Measurements from ENCODE around the gene MMEL1. TPM values are rescaled to one million over a fixed set of nuclear protein-coding genes. Genes with fewer than 3 reads are reported as not detected.
"Not testable (repeated sequence)": the region's sequence is repeated elsewhere in the genome, so short reads cannot be mapped to it uniquely, and the experiment has no call there.

The MMEL1 gene
- total RNA-seq, 2 donors from 2014 or later = 0.47 to 0.68 TPM

GRCh38 chr1:2632051-2632430 lies 775 bp downstream of the MMEL1 start:
- intact Hi-C loops (cut with DNase I) = no loop called here
- DNase-seq (no peak), ATAC-seq (no peak)

GRCh38 chr1:2631136-2632050 lies 1.4 kb downstream of the MMEL1 start:
- DNase-seq (no peak), ATAC-seq (no peak)
- intact Hi-C loops (cut with DNase I) = no loop called here

- intact Hi-C loops (cut with DNase I) = no loop called here
- no peak for DNase-seq
- no peak for ATAC-seq
Observed at GRCh38 chr1:2630498-2631135, 2.2 kb downstream of the MMEL1 start.

- intact Hi-C loops (cut with DNase I) = no loop called here
- ATAC-seq (no peak), DNase-seq (no peak)
Observed at GRCh38 chr1:2629627-2630497, 3.0 kb downstream of the MMEL1 start.

GRCh38 chr1:2628933-2629626 lies 3.7 kb downstream of the MMEL1 start:
- DNase-seq (no peak), ATAC-seq (no peak)
- intact Hi-C loops (cut with DNase I) = no loop called here

GRCh38 chr1:2628191-2628932 lies 4.5 kb downstream of the MMEL1 start:
- intact Hi-C loops (cut with DNase I) = no loop called here
- DNase-seq (no peak), ATAC-seq (no peak)

GRCh38 chr1:2627746-2628145 lies 5.1 kb downstream of the MMEL1 start:
- intact Hi-C loops (cut with DNase I) = no loop called here
- ATAC-seq = no peak
- no peak for DNase-seq

GRCh38 chr1:2625748-2626147 lies 7.1 kb downstream of the MMEL1 start:
- ATAC-seq; DNase-seq; intact Hi-C loops (cut with DNase I): not testable (repeated sequence)

GRCh38 chr1:2625311-2625710 lies 7.5 kb downstream of the MMEL1 start:
- DNase-seq (no peak), ATAC-seq (no peak)
- intact Hi-C loops (cut with DNase I) = no loop called here

- DNase-seq (no peak), ATAC-seq (no peak)
- intact Hi-C loops (cut with DNase I) = no loop called here
Observed at GRCh38 chr1:2624735-2625300, 8.0 kb downstream of the MMEL1 start.

- intact Hi-C loops (cut with DNase I) = no loop called here
- ATAC-seq = no peak
- no peak for DNase-seq
Observed at GRCh38 chr1:2623571-2624337, 9.1 kb downstream of the MMEL1 start.

GRCh38 chr1:2617971-2618470 lies 14.8 kb downstream of the MMEL1 start:
- ATAC-seq = no peak
- intact Hi-C loops (cut with DNase I) = no loop called here
- no peak for DNase-seq

- intact Hi-C loops (cut with DNase I) = no loop called here
- DNase-seq (no peak), ATAC-seq (no peak)
Observed at GRCh38 chr1:2614145-2614544, 18.7 kb downstream of the MMEL1 start.

- DNase-seq = no peak
- intact Hi-C loops (cut with DNase I) = no loop called here
Observed at GRCh38 chr1:2612591-2613365, 20.0 kb downstream of the MMEL1 start.

GRCh38 chr1:2611621-2612437 lies 21.0 kb downstream of the MMEL1 start:
- no peak for ATAC-seq
- intact Hi-C loops (cut with DNase I) = no loop called here
- no peak for DNase-seq

More at GRCh38 chr1:2612591-2613365, 20.0 kb downstream of the MMEL1 start:
- no peak for ATAC-seq

All from left cardiac atrium (tissue), 4 donors.